GM21515 (cell line): ENCODE measurements around the gene SLC9A1.

Experiments used
- ATAC-seq: cut with Tn5 transposase; IDR thresholded peaks from one replicate; pipeline ENCODE4 v1.9.1; 2021; ENCODE audit not compliant: unreplicated experiment

SLC9A1 gene

DNA sequence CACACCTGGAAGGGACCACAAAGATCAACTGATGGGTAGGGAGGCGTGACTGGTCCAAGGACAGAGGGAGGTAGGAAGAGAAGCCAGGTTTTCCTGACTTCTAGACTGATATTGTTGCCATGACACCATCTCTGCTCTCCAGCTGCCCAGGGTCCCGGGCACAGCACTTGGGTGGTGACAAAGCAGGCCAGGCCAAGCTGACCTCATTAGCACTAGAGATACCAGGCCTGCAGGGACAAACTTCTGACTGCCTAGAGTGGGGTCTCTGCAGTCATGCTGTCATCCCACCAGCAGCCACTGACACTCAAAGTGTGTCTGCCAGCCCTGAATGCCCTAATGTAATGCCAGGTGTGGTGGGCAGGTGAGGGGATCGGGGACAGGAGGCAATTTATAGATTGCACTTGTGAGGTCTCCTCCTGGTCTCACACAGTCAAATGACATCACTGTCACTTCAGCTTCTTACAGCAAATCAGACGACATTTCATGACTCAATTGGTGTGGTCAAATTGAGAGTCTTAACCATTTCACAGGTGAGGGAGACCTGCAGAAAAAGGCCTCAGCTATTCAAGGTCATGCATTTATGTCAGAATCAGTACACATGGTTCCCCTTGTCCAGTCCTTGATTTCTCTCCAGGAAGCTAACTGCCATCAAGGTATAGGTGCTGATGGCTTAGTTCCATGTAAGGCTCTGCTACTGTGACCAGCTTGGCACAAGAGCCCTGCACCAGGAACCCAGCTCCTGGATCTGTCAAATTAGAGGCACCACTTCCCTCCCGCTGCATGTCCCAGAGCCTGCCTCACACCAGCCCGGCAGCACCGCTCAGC lies 2.7 kb downstream of the SLC9A1 start:
- ATAC-seq = no peak

GRCh38 chr1:27150641-27151040 lies 4.3 kb downstream of the SLC9A1 start:
- ATAC-seq = no peak

DNA sequence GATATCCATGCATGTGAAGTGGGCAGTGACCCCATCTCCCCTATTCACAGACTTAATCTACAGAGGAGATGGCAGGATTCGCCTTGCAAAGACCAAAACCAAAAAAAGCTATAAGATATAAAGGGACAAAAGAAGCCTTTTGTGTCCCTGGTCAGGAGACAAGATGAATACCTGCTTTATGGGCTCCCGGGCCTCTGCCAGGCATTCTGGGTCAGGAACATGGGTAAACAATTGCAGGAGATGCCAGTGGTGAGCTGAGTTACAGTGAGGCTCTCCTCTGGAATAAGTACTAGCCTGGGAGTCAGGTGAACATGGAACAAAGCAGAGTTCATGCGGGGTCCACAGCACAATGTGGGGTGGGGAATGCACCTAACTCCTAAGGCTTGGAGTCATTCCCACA lies 4.7 kb downstream of the SLC9A1 start:
- ATAC-seq = no peak

DNA sequence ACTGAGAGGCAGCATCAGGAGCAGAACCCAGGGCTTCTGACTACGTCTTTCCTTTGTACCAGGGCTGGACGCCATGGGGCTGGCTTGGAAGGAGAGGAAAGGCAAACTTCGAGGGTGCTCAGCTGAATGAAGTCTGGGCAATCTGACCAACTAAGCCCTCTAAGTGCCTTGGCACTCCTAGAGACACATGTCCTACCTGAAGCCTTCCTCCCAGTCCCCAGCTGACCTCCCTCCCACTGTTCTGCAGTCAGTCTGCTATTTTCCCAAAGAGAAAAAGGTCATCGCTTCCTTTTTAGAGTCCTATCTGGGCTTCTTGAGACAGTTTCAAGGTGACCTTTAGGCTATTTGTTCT lies 5.2 kb downstream of the SLC9A1 start:
- ATAC-seq = no peak

DNA sequence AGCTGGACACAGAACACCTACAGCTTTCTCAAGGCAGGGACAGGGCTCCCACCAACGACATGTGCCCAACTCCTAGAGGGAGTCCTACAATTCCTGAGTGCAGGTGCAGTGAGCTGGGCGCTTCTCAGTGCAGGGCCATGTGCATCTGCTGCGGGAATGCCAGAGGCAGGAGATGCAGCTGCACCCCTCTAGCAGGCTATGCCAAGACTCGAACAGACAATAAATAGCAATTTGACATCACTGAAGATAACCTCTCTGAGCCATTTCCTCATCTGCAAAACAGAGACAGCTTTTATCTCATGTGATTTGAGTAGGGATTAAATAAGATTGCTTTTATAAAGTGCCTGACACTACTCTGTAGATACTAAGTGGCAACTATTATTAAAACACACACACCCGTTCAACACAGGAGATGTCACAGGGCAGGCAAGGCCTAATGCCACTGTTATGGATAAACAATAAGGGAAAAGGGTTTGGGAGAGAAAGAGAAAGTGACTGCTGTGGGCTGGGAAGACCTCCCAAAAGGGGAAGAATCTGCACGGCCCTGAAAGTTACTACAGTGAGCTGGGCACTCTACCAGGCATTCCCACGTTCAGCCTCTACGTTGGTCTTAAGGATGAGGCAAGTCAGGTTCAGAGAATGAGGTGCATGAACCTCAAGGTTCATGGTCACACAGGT lies 5.7 kb downstream of the SLC9A1 start:
- no peak for ATAC-seq

DNA sequence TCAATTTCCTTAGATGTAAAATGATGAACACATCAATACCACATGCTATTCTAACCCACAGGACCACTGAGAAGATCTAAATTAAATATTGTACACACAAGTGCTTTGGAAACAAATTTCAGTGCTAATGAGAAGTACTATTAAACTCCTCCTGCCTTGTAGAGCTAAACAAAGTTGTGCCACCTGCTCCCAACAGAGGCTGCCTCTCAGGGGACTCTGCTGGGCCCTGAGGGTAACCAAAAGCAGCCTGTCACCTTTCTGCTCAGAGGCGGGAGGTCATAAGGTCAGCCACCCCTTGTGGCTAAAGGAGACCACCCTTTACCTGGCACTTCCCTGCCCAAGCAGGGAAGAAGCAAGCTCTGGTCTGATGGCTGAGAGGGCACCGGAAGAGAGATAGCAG lies 6.3 kb downstream of the SLC9A1 start:
- no peak for ATAC-seq

- no peak for ATAC-seq
These were observed 6.9 kb downstream of the SLC9A1 start for GRCh38 chr1:27147842-27148518.

DNA sequence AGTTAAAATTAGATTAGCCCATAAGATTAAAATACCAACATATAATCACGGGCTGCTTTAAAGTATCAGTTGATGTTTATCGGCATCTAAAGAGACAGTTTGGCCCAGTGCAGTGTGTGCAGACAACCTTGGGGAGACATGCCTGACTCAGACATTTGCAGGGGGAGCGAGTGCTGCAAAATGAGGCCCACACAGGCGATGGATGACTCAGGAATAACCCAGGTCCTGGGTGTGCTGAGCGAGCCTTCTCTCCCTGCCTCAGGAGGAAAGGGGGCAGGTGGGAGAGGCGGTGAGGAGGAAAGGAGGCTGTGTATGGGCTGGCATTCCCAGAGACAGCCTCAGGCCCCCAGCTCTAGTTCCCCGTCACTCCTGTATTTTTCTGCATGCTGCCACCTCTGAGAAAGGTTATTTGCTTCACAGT lies 9.0 kb downstream of the SLC9A1 start:
- ATAC-seq = no peak

- ATAC-seq = no peak
These were observed 9.8 kb downstream of the SLC9A1 start for GRCh38 chr1:27144920-27145661.

- no peak for ATAC-seq
These were observed 10.7 kb downstream of the SLC9A1 start for GRCh38 chr1:27144049-27144748.

DNA sequence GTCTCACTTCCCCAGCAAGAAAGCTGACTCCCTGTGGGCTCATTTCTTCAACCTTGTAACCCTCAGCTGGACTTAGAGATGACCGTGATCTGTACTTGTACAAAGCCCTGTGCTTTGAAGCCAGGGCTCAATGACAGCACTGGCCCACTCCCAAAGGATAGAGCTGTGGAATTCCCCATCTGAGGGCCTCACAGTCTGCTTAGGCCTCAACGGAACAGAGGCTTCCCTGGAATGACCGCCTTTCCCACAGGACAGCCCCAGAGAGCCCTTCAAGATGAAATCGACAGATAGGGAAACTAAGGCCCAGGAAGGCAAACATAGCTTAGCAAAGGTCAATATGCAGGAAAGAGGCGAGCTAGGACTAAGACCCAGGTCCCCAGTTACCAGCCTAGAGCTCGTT lies 11.5 kb downstream of the SLC9A1 start:
- no peak for ATAC-seq

GRCh38 chr1:27142464-27142863 lies 12.5 kb downstream of the SLC9A1 start:
- no peak for ATAC-seq

- ATAC-seq = no peak
These were observed 13.5 kb downstream of the SLC9A1 start for GRCh38 chr1:27141266-27142003.

DNA sequence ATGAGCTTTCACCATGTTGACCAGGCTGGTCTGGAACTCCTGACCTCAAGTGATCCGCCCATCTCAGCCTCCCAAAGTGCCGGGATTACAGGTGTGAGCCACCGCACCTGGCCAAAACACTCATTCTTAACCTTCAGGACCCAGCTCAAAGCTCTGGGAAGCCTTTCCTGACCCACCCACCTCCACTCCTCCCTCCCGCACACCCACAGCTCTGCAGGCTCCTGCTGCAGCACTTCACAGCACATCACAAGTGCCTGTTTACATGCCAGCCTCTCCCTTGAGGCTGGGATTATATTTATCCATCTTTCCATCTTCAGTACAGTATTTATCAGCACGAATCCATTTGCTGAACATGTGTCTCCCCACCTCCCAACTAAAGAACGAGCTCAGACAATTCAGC lies 14.9 kb downstream of the SLC9A1 start:
- no peak for ATAC-seq

- ATAC-seq = no peak
These were observed 16.0 kb downstream of the SLC9A1 start for GRCh38 chr1:27138927-27139326.

- no peak for ATAC-seq
These were observed 16.6 kb downstream of the SLC9A1 start for GRCh38 chr1:27138368-27138767.

GRCh38 chr1:27137544-27138075 lies 17.3 kb downstream of the SLC9A1 start:
- no peak for ATAC-seq

GRCh38 chr1:27136998-27137542 lies 17.9 kb downstream of the SLC9A1 start:
- ATAC-seq = peak; percentile 48

- ATAC-seq = no peak
These were observed 18.7 kb downstream of the SLC9A1 start for GRCh38 chr1:27136236-27136551.
